ENCODE data around the gene MDK.

DNA sequence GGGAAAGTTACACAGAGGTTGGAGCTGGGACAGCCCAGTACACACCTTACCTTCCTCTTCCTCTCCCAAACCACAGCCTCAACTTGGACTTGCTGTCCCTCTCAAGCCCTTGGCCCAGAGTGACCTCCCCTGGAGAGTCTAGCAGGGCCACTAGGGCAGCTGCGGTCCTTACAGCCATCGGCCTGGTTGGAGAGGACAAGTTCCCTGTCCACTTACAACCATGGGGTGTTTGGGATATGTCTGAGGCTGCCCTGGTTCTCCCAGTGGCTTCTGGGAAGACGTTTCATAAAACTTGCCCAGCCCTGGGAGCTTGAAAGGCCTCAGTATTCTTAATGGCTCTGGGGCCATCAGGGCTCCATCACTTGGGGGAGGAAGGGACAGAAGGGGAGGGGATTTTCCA is 47.3 kb upstream of the MDK start:
- TF ChIP-seq, protein P1, sequence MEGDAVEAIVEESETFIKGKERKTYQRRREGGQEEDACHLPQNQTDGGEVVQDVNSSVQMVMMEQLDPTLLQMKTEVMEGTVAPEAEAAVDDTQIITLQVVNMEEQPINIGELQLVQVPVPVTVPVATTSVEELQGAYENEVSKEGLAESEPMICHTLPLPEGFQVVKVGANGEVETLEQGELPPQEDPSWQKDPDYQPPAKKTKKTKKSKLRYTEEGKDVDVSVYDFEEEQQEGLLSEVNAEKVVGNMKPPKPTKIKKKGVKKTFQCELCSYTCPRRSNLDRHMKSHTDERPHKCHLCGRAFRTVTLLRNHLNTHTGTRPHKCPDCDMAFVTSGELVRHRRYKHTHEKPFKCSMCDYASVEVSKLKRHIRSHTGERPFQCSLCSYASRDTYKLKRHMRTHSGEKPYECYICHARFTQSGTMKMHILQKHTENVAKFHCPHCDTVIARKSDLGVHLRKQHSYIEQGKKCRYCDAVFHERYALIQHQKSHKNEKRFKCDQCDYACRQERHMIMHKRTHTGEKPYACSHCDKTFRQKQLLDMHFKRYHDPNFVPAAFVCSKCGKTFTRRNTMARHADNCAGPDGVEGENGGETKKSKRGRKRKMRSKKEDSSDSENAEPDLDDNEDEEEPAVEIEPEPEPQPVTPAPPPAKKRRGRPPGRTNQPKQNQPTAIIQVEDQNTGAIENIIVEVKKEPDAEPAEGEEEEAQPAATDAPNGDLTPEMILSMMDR (IDR thresholded peaks at IDR 0.05), result no peak
- TF ChIP-seq POLR2A (IDR thresholded peaks at IDR 0.05), result no peak
- no peak for TF ChIP-seq EP300 (IDR thresholded peaks at IDR 0.05)
